GM19324 (cell line): Measurements from ENCODE around the gene TMEM132D.

Experiments
- ATAC-seq: cut with Tn5 transposase; IDR thresholded peaks from one replicate; pipeline ENCODE4 v1.9.1; 2021; ENCODE audit warnings: mild to moderate bottlenecking, moderate library complexity; ENCODE audit not compliant: unreplicated experiment, low FRiP score

The TMEM132D gene

DNA sequence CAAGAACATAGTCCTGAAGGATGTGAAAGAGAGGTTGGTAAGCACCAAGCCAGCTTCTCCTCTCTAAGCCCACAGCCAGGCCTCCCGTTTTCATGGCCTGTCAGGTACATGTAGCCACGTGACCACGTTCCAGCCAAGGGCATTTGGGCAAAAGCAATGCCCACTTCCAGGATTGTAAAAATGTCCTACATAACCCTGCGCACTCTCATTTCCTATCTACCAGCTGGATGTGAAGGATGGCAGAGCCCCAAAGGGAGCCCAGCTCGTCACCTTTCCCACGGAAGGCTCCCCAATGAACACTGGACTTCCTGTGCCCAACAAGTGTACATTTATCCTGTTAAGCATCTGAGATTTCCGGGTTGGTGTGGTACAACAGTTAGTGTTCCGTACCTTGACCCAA lies 231.7 kb downstream of the TMEM132D start:
- ATAC-seq = no peak

DNA sequence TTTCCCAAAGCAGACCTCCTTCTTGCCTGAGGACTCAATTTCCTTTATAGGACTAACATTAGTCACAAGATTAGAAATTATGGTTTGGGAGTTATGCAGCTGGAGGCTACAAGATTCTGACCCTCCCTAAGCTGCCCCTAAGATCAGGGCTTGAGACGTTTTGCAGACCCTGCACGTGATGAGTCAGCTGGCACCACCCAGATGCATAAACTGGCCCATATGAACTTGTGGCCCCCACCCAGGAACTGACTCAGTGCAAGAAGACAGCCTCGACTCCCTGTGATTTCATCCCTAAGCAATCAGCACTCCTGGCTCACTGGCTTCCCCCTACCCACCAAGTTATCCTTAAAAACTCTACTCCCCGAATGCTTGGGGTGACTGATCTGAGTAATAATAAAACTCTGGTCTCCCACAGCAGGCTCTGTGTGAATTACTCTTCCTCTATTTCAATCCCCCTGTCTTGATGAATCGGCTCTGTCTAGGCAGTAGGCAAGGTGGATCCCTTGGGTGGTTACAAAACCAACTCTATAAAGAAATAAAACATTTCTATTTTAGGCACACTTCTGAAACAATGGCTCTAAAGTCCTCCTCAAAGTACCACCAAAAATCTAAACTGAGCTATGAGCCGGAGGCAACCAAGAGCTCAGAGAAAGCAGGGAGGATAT lies 233.4 kb downstream of the TMEM132D start:
- ATAC-seq = no peak

DNA sequence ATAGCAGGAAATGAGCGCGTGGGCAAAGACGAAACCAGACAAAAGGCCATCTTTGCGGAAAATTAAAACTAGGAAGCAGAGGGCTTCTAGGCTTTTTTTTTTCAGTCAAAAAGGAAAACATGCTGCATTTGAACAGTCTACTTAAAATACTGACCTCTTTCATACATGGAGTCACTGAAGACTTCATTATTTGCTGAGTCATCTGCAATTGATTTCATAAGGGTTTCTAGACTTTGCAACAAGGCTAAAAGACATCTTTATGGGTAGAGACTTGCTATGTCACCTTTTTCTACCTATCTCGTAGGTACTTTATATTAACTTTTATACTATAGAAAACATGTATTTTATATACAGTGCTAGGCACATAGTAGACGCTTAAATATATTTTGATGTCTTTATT lies 238.4 kb downstream of the TMEM132D start:
- no peak for ATAC-seq

DNA sequence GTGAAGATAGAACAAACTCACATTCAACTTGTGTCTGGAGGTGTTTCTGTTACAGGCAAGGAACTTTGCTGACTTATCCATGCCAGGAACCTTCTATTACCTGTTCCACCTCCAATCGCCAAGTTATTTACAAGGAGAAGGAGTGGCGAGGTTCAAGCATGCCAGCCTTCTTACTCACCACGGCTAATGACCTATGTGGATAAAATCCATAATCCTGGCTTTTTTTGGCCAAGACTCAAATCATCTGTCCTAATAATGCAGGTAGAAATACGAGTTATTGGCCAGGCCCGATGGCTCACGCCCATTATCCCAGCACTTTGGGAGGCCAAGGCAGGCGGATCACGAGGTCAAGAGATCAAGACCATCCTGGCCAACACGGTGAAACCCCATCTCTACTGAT lies 241.6 kb downstream of the TMEM132D start:
- no peak for ATAC-seq

DNA sequence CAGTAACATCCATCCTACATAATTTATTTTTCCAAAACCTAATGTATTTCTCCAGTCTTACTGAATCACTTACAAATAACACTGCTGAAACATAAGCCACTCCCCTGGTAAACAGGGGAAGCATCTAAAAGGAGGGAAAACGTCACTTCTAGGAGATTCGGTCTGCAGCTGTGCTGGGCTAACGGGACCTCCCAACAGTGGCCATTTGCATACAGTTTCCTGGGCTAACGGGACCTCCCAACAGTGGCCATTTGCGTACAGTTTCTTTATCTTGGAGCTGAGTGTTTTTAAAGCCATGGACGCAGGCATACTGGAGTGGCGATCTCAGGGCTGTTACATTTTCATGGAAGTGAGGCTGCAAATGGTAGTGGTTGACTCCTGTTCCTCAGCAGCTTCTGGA lies 242.9 kb downstream of the TMEM132D start:
- ATAC-seq = no peak

DNA sequence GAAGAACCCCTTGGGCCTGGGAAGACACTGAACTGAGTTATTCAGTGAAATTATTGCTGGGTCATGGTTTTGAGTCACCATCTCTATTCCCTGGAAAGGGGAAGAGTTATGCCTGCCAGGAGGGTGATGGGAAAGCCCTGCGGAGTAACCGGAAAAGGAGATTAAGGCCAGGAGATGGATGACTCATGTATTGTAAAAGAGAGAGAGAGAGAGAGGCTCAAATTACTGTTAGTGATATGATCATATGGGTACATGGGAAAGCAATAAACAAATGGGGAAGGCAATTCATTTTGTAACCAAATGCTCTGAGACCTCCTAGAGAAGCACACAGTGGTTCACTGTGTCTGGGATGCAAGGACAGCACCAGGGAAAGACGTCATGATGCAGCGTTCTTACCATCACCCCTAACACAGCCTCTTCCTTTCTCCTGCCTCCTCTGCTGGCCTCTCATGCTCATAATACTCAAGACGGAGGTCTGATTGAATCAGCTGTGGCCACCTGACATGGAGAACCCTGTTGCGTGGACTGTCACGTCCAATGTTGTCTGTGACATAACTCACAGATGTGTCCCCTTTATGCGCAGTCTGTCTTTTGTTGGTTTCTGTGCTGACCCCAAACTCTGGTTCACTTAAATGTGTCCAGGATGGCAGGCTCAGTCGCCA lies 243.7 kb downstream of the TMEM132D start:
- no peak for ATAC-seq

DNA sequence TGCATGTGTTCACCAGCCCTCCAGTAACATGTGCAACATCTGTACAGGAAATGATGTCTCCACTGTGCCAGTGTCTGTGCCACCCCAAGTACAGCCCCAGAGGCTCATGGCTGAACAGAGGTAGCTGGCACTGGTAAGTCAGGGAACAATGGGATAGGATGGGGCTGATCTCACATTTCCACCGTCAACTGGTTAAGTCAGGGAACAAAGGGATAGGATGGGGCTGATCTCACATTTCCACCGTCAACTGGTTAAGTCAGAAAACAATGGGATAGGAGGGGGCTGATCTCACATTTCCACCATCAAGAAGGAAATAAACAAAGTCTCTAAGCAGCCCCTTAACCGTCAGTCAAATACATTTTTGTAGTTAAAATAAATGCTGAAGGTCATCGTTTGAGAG lies 246.6 kb downstream of the TMEM132D start:
- ATAC-seq = no peak

DNA sequence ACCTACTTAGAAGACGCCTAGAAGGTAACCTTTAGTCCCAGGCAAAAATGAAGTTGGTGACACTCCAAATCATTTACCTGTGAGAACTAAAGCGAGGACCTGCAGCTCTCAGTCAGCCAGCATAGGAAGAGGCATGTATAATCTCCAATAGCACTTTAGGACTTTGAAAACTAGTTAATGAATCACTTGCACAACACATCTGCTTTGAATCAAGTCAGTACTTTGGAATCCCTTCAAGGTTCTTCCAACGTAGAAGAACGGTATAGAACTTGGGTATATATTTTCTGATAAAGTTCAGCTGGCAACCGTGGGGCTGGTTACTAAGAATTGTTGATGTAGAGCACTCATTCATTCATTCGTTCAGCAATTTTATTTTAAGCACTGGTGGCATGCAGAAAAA lies 251.9 kb downstream of the TMEM132D start:
- ATAC-seq = no peak

DNA sequence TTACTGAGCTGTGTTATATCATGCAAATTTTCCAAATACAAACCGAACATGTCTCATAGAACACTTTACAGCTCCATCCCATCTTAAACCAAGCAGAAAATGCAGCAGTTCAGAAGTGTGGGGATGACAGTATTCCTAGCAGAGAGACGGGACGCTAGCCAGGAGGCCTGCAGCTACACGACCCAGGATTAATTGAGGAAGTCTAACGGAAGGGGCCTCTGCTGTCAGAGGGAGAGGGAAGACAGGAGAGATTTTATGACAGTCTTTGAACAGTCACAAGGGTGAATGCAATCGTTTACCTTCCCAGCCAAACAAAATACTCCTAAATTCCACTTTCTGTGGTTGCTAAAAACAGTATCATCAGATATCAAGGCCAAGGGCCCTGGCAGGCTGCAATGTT lies 261.9 kb downstream of the TMEM132D start:
- no peak for ATAC-seq

DNA sequence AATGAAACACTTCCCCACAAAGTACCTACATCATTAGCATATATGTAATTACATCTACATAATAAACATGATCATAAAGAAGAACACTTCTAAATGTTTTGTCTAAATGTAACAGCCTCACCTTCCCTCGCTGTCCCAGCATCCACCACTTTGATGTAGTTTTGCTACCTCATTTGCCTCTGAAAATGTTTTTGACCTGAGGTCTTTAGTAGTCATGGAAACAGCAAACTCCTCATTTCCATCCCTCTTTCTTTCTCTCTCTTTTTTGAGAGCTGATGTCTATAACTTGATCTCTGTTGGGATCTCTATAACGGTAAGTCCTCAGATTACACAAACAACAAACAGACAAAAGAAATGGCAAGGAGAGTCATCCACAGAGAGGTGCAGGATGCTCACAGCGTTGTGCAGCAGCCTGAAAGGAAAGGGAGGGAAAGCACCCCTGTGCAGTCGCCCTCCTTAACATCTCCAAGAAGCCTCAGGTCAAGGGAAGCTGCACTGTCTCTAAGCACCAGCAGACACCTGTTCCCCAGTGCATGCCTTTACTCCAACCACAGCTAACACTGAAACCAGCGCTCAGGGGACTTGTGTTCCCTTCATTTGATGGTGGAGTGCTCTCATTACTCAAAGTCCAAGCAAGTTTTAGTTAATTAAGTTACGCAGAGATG lies 268.7 kb downstream of the TMEM132D start:
- ATAC-seq = no peak

DNA sequence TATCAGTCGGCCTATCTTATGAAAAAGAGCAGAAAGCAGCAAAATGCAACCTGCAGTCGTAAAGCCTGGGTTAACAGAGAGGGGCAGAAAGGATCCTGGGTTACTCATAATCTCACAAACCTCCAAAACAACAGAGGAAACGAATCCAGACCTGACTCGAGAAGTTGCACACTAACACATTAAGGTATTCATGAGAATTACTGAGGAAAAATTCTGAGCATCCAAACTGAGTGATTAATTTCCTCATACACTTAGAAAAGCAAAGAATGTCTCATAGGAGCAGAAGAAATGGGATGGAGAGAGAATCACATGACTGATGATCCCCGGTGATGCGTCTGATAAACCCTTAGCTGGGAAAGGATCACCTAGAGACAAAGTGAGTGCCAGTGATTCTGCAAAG lies 272.5 kb downstream of the TMEM132D start:
- no peak for ATAC-seq

DNA sequence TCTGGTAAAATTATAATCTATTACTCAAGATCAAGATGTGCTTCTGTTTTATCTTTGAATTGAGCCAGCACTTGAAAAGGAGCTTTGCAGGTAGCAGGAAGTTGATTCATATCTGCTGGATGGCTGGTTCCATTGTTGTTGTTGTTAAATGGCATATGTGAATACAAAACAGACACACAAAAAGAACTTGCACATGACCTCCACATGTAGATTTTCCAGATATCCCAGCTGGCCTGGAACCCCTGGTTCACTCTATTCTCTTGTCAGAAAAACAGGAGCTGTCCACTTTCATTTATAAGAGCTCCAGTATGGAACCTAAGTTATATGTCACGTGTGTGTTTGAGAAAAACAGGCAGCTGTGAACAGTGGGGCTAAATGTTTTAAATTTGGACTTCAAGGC lies 273.9 kb downstream of the TMEM132D start:
- no peak for ATAC-seq

DNA sequence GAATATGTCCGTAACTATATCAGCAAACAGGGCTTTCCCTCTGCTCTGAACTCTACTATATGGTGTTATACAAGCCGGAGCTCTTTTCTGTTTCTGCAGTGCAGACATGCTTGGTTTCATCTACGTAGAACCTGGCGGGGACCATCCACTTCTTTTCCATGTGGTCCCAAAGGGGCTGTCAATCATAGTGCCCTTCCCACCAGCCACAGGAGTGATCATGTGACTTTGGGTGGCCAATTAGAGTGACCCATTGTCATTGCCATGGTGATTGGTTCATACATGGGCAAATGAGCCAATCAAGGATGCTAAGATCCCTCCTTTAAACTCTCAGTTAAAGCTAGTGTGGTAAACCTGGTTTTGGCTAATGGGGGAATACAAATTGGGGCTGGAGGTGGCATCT lies 281.3 kb downstream of the TMEM132D start:
- ATAC-seq = no peak

DNA sequence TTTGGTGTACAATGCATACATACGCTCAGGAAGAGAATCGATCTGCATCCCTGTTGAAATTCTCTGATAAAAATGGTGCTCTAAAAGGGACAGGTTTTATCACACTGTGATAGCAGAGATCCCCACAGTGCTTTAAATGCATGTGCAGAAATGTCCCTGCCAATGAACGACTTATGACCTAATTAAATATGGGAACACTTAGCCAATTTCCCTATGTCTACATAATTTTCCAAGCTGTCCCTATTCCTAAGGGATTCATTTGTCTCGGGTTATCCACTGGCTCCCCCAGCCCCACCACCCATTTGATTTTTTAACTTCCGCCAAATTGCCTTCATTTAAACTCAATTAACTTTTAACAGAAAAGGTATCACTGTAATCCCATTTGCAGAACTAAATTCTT lies 284.6 kb downstream of the TMEM132D start:
- no peak for ATAC-seq

DNA sequence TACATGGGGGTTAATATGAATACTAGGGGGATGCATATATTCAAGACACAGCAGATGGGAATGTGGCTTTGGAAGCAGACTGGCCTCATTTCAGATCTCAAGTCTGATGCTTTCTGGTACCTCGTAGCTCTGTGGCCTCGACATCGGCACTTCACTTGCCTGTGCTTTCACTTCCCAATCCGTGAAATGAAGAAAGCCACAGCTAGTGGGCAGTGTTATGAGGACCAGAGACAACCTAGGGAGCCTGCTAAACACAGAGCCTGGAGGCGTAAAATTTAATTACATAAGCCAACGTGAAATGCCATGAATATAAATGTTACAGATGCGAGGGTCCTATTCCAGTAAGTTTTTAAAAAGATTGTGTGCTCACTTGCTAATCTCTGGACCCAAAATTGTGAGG lies 286.0 kb downstream of the TMEM132D start:
- no peak for ATAC-seq

DNA sequence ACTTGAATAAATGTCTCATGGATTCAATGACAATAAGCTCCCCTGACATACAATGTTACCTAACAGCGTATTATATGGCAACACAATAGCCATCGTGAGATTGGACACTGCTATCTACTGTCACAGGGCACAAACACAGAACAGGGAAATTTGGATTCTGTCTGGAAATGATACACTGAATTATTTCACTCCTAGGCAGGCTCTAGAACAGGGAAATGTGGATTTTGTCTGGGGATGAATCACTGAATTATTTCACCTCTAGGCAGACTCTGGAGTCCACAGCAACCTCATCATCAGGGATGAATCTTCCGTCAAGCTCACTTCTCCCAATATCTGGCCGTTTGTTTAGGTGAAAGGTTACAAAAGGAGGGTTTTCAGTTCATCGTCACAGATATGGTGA lies 288.8 kb downstream of the TMEM132D start:
- ATAC-seq = no peak

DNA sequence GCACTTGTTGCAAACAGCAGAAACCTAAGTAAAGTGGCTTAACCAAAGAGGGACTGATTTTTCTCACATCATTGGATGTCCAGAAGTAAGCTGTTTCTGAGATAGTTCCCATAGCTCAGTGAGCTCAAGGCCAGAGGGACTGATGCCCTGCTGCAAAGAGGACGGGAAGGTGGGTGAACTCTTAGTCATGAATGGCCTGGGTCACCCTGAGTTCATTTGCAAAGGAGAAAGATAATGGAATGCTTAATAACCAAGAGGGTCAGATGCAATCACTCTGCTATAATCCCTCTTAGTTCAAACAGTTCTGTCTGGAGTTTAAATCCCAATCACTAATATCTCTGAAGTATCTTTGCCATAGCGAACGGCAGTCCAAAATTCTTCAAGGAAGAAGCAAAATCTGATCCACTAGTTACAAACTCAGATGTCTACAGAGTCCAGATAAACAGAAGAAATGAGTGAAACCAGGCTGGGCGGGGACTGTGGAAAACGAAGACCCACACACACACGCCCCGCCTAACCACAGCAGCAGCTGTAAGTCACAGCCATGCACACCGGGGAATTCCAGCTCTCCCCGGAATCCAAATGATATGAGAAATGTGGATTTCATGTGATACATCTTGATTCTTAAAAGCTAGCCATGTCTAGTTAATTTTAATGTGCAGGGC lies 289.5 kb downstream of the TMEM132D start:
- ATAC-seq = no peak

DNA sequence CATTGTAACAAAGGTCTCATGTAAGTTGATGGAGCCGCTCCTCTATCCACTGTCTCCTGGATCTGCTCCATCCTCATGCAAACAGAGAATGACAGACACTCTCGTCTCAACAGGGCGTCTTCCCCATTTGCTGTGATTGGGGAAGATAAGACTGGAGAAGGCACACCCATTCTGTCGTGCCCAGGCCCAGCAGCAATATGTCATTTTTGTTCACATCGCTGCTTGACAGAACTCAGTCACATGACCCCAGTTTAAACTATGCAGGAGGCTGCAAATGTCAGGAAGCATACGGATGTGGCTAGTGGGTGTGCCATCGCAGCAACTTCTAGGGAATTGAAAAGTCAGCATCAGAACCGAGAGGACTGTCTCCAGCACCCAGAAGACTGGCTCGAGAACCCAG lies 290.5 kb downstream of the TMEM132D start:
- ATAC-seq = no peak

DNA sequence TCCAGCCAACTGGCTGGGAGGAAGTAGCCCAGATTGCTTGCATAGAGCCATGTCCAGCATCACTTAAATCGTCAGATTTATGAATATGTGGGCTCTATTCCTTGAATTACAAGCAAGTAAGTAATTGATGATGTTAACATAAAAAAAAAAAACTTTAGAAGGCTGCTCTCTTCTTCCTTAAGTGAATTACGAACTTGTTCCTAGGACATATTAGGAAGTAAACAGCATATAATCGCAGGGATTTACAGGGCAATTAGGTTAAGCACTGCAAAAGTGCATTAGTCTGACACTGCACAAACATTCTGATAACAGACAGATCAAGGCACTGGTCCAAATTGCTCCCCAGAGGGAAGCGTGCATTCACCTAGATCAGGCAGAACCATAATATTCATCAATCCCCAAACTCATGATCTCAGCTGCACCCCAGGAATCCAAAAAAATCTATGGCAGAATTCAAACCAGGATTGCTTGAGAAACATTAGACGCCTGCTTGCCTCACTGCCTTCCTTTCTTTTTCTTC lies 293.2 kb downstream of the TMEM132D start:
- no peak for ATAC-seq

DNA sequence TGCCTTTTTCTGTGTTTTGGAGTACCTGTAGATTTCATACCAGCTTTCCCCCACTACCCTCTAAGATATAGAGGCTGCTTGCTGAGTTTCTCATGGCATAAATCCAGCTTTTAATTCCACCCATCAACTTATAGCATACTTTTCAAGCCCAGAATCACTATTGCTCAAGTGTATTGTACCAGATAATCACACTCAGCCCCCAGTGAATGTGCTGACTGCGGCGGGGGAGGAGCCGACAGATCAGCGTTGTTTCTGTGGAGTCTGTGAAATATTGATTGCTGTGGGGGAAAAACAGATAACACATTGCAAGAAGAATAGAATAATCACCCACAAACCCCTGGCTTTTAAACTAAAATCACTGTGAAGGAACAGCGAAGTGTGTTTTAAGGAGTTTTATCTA lies 296.1 kb downstream of the TMEM132D start:
- ATAC-seq = no peak

DNA sequence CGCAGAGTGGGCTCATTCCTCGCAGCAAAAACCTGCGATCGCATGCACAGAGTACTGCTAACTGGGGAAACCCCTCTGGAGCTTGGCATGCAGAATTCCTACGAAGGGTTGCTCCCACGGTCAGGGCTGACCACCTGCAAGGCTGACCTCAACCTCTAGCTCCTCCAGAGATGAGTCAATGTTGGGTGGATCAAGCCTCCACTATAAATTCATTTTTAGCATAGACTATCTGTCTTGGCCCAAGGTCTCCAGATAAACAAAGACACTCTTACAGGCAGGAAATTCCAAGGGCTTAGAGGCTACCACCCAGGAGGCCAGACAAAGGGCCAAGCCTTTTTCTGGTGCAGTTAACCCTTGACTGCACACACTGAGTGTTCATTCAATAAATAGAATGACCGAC lies 296.5 kb downstream of the TMEM132D start:
- ATAC-seq = no peak
